Measurements from ENCODE around the gene UBR1.

Gene UBR1

GRCh38 chr15:43095708-43096347 is 10.0 kb downstream of the UBR1 start:
- TF ChIP-seq RAD21 (IDR thresholded peaks at IDR 0.05; ENCODE audit: low read depth) (no peak), TEAD4 (IDR thresholded peaks at IDR 0.05) (no peak), EP300 (IDR thresholded peaks at IDR 0.05; ENCODE audit: borderline replicate concordance) (no peak), YY1 (IDR thresholded peaks at IDR 0.05; ENCODE audit: low read depth) (no peak), TAF1 (IDR thresholded peaks at IDR 0.05; ENCODE audit: low read depth) (no peak), MAX (IDR thresholded peaks at IDR 0.05) (no peak), EGR1 (IDR thresholded peaks at IDR 0.05) (no peak), USF1 (IDR thresholded peaks at IDR 0.05) (no peak), CREB1 (IDR thresholded peaks at IDR 0.05; ENCODE audit: low read depth) (no peak), REST (IDR thresholded peaks at IDR 0.05; ENCODE audit: low read depth) (no peak), ZBTB7A (IDR thresholded peaks at IDR 0.05; ENCODE audit: low read depth) (no peak), FOXM1 (IDR thresholded peaks at IDR 0.05; ENCODE audit: borderline replicate concordance, low read depth) (no peak), CEBPB (IDR thresholded peaks at IDR 0.05) (no peak), TCF12 (IDR thresholded peaks at IDR 0.05; ENCODE audit: low read depth) (no peak), NFIC (IDR thresholded peaks at IDR 0.05) (no peak)

GRCh38 chr15:43095243-43095642 is 10.6 kb downstream of the UBR1 start:
- no peak for TF ChIP-seq RAD21 (IDR thresholded peaks at IDR 0.05; ENCODE audit: low read depth)

GRCh38 chr15:43094416-43095030 is 11.3 kb downstream of the UBR1 start:
- TF ChIP-seq MAX (IDR thresholded peaks at IDR 0.05) (no peak), CREB1 (IDR thresholded peaks at IDR 0.05; ENCODE audit: low read depth) (no peak), CEBPB (IDR thresholded peaks at IDR 0.05) (no peak), YY1 (IDR thresholded peaks at IDR 0.05; ENCODE audit: low read depth) (no peak), EP300 (IDR thresholded peaks at IDR 0.05; ENCODE audit: borderline replicate concordance) (no peak), FOXM1 (IDR thresholded peaks at IDR 0.05; ENCODE audit: borderline replicate concordance, low read depth) (no peak), EGR1 (IDR thresholded peaks at IDR 0.05) (no peak), USF1 (IDR thresholded peaks at IDR 0.05) (no peak), RAD21 (IDR thresholded peaks at IDR 0.05; ENCODE audit: low read depth) (no peak), NFIC (IDR thresholded peaks at IDR 0.05) (no peak), ZBTB7A (IDR thresholded peaks at IDR 0.05; ENCODE audit: low read depth) (no peak)

GRCh38 chr15:43093026-43093425 is 12.8 kb downstream of the UBR1 start:
- TF ChIP-seq CREB1 (IDR thresholded peaks at IDR 0.05; ENCODE audit: low read depth) (no peak), MAX (IDR thresholded peaks at IDR 0.05) (no peak), RAD21 (IDR thresholded peaks at IDR 0.05; ENCODE audit: low read depth) (no peak), TEAD4 (IDR thresholded peaks at IDR 0.05) (no peak), EGR1 (IDR thresholded peaks at IDR 0.05) (no peak), CEBPB (IDR thresholded peaks at IDR 0.05) (no peak), REST (IDR thresholded peaks at IDR 0.05; ENCODE audit: low read depth) (no peak), EP300 (IDR thresholded peaks at IDR 0.05; ENCODE audit: borderline replicate concordance) (no peak), FOXM1 (IDR thresholded peaks at IDR 0.05; ENCODE audit: borderline replicate concordance, low read depth) (no peak), TCF12 (IDR thresholded peaks at IDR 0.05; ENCODE audit: low read depth) (no peak), TAF1 (IDR thresholded peaks at IDR 0.05; ENCODE audit: low read depth) (no peak), ZBTB7A (IDR thresholded peaks at IDR 0.05; ENCODE audit: low read depth) (no peak), USF1 (IDR thresholded peaks at IDR 0.05) (no peak)

- TF ChIP-seq TEAD4 (IDR thresholded peaks at IDR 0.05), result no peak
- no peak for TF ChIP-seq TAF1 (IDR thresholded peaks at IDR 0.05; ENCODE audit: low read depth)
- TF ChIP-seq REST (IDR thresholded peaks at IDR 0.05; ENCODE audit: low read depth), result no peak
- TF ChIP-seq ZBTB7A (IDR thresholded peaks at IDR 0.05; ENCODE audit: low read depth), result no peak
- TF ChIP-seq CEBPB (IDR thresholded peaks at IDR 0.05), result no peak
- TF ChIP-seq NFIC (IDR thresholded peaks at IDR 0.05), result no peak
Measured at GRCh38 chr15:43091859-43092258, 14.0 kb downstream of the UBR1 start.

All from Ishikawa (cell line).